NCI-H524 (cell line): ENCODE measurements around the gene ZBTB40.

ENCODE experiments used
- DNase-seq, 2 experiments: peaks; one replicate each; lab custom pipeline; 2025; lab: John Stamatoyannopoulos, UW

ZBTB40 gene

GRCh38 chr1:22533244-22533895 is 81.7 kb downstream of the ZBTB40 start:
- peak in 1 of 2 experiments; percentile 24 for DNase-seq

- DNase-seq: peak in 1 of 2 experiments; percentile 10
These were observed 83.3 kb downstream of the ZBTB40 start for GRCh38 chr1:22534951-22535350.

- DNase-seq: no peak
These were observed 83.7 kb downstream of the ZBTB40 start for GRCh38 chr1:22535399-22535798.

- DNase-seq: peak in 1 of 2 experiments; percentile 13
These were observed 84.9 kb downstream of the ZBTB40 start for GRCh38 chr1:22536506-22536905.

- DNase-seq: no peak
These were observed 85.9 kb downstream of the ZBTB40 start for GRCh38 chr1:22537441-22538139.

GRCh38 chr1:22539510-22540118 is 88.0 kb downstream of the ZBTB40 start:
- no peak for DNase-seq

GRCh38 chr1:22540337-22540736 is 88.7 kb downstream of the ZBTB40 start:
- no peak for DNase-seq

- no peak for DNase-seq
These were observed 91.2 kb downstream of the ZBTB40 start for GRCh38 chr1:22542886-22543285.

- no peak for DNase-seq
These were observed 92.0 kb downstream of the ZBTB40 start for GRCh38 chr1:22543679-22544078.

GRCh38 chr1:22544606-22545005 is 93.0 kb downstream of the ZBTB40 start:
- DNase-seq: no peak

- DNase-seq: peak in 1 of 2 experiments; percentile 43
These were observed 93.5 kb downstream of the ZBTB40 start for GRCh38 chr1:22545141-22545540.

- no peak for DNase-seq
These were observed 95.7 kb downstream of the ZBTB40 start for GRCh38 chr1:22547186-22547817.

- DNase-seq: no peak
These were observed 96.3 kb downstream of the ZBTB40 start for GRCh38 chr1:22547818-22548462.

GRCh38 chr1:22550021-22550420 is 98.4 kb downstream of the ZBTB40 start:
- DNase-seq: no peak

- DNase-seq: no peak
These were observed 99.9 kb downstream of the ZBTB40 start for GRCh38 chr1:22551591-22551990.

GRCh38 chr1:22552021-22552420 is 100.4 kb downstream of the ZBTB40 start:
- DNase-seq: no peak

GRCh38 chr1:22553104-22553880 is 101.6 kb downstream of the ZBTB40 start:
- no peak for DNase-seq

- no peak for DNase-seq
These were observed 102.4 kb downstream of the ZBTB40 start for GRCh38 chr1:22553991-22554522.

- no peak for DNase-seq
These were observed 103.7 kb downstream of the ZBTB40 start for GRCh38 chr1:22555371-22555656.

GRCh38 chr1:22556391-22557104 is 104.9 kb downstream of the ZBTB40 start:
- no peak for DNase-seq
